HEK293 (cell line): Measurements from ENCODE around the gene SLC48A1.

Source experiments
- CTCF ChIA-PET: fragments of 350-600 bp; formaldehyde crosslinking; extraction: SDS; loops from one replicate; lab custom pipeline; 2021; ENCODE audit warnings: antibody characterized with exemption; lab: Yijun Ruan, JAX
- POLR2A ChIA-PET: fragments of 300-600 bp; formaldehyde crosslinking; extraction: SDS; loops from one replicate; lab custom pipeline; 2020; ENCODE audit warnings: antibody characterized with exemption, inconsistent platforms; lab: Yijun Ruan, JAX
- H3K27ac ChIP-seq: fragments of 200-500 bp; sonication (Bioruptor generic); 2 replicates; pipeline ENCODE4 v1.5.1; 2014; ENCODE audit warnings: low read depth, low read length, control low read depth, inconsistent platforms; ENCODE audit errors: extremely low read depth
- H3K36me3 ChIP-seq, 2 experiments: fragments of 200-500 bp in 1 of 2; sonication (Bioruptor generic) in 1 of 2; 1 replicate in 1 of 2; 2 replicates in 1 of 2; pipeline ENCODE4 v1.5.1; 2014 to 2017; ENCODE audit warnings: inconsistent platforms in 2 of 2, low read length in 2 of 2; ENCODE audit not compliant: control insufficient read depth in 2 of 2, insufficient read depth in 1 of 2
- H3K4me1 ChIP-seq: fragments of 200-500 bp; sonication (Bioruptor generic); 2 replicates; pipeline ENCODE4 v1.5.1; 2014; ENCODE audit warnings: mild to moderate bottlenecking, low read length, inconsistent platforms; ENCODE audit not compliant: control insufficient read depth, insufficient read depth
- H3K4me3 ChIP-seq: 2 replicates; pipeline ENCODE4 v1.5.1; 2011; ENCODE audit warnings: low read depth, mild to moderate bottlenecking, control low read depth, low read length, moderate library complexity
- H3K9me3 ChIP-seq: fragments of 200-500 bp; sonication (Bioruptor generic); 2 replicates; pipeline ENCODE4 v1.5.1; 2014; ENCODE audit warnings: low read depth, low read length, inconsistent platforms; ENCODE audit not compliant: control insufficient read depth, insufficient read depth
- HOXA7 ChIP-seq: sonication (generic); formaldehyde crosslinking; IDR thresholded peaks from 2 replicates; pipeline ENCODE4 v1.8.1; 2022; ENCODE audit warnings: missing genetic modification reagents, borderline replicate concordance
- KLF1 ChIP-seq: fragments of 450-650 bp; formaldehyde crosslinking; IDR thresholded peaks from 2 replicates; pipeline ENCODE4 v1.5.1; 2016; ENCODE audit warnings: missing biosample characterization, missing genetic modification characterization
- KLF8 ChIP-seq: fragments of 450-650 bp; formaldehyde crosslinking; IDR thresholded peaks from 2 replicates; pipeline ENCODE4 v1.5.1; 2016; ENCODE audit warnings: missing biosample characterization, missing genetic modification characterization
- MEIS1 ChIP-seq: sonication (generic); formaldehyde crosslinking; IDR thresholded peaks from 2 replicates; pipeline ENCODE4 v1.8.1; 2022; ENCODE audit warnings: missing genetic modification reagents, mild to moderate bottlenecking, borderline replicate concordance
- OVOL3 ChIP-seq: fragments of 450-650 bp; formaldehyde crosslinking; IDR thresholded peaks from 2 replicates; pipeline ENCODE4 v1.5.1; 2016; ENCODE audit warnings: missing biosample characterization, missing genetic modification characterization
- PRDM1 ChIP-seq: fragments of 450-650 bp; formaldehyde crosslinking; IDR thresholded peaks from 2 replicates; pipeline ENCODE4; 2016; ENCODE audit warnings: missing biosample characterization, missing genetic modification characterization
- PRDM2 ChIP-seq: fragments of 450-650 bp; formaldehyde crosslinking; IDR thresholded peaks from 2 replicates; pipeline ENCODE4 v1.5.1; 2016; ENCODE audit warnings: missing biosample characterization, missing genetic modification characterization, borderline replicate concordance
- SP3 ChIP-seq: fragments of 450-650 bp; formaldehyde crosslinking; IDR thresholded peaks from 2 replicates; pipeline ENCODE4 v1.5.1; 2016; ENCODE audit warnings: missing biosample characterization, missing genetic modification characterization
- ZBTB20 ChIP-seq: fragments of 450-650 bp; formaldehyde crosslinking; IDR thresholded peaks from 2 replicates; pipeline ENCODE4 v1.5.1; 2016; ENCODE audit warnings: missing biosample characterization, missing genetic modification characterization
- ZNF140 ChIP-seq: fragments of 450-650 bp; formaldehyde crosslinking; IDR thresholded peaks from 2 replicates; pipeline ENCODE4 v1.5.1; 2016; ENCODE audit warnings: missing biosample characterization, missing genetic modification characterization
- ZNF18 ChIP-seq: fragments of 450-650 bp; formaldehyde crosslinking; IDR thresholded peaks from 2 replicates; pipeline ENCODE4 v1.5.1; 2016; ENCODE audit warnings: missing biosample characterization, missing genetic modification characterization
- ZNF398 ChIP-seq: fragments of 450-650 bp; formaldehyde crosslinking; IDR thresholded peaks from 2 replicates; pipeline ENCODE4 v1.5.1; 2017; ENCODE audit warnings: missing biosample characterization, missing genetic modification characterization
- ZNF518A ChIP-seq: fragments of 450-650 bp; formaldehyde crosslinking; conservative IDR thresholded peaks from 2 replicates; pipeline ENCODE4 v1.5.1; 2016; ENCODE audit warnings: low read depth, missing biosample characterization, missing genetic modification characterization
- ZNF555 ChIP-seq: fragments of 450-650 bp; formaldehyde crosslinking; conservative IDR thresholded peaks from 2 replicates; pipeline ENCODE4 v1.5.1; 2017; ENCODE audit warnings: missing biosample characterization, mild to moderate bottlenecking, missing genetic modification characterization, inconsistent platforms
- ZNF561 ChIP-seq: fragments of 450-650 bp; IDR thresholded peaks from 2 replicates; pipeline ENCODE4 v1.5.1; 2018; ENCODE audit warnings: missing biosample characterization, missing genetic modification characterization, borderline replicate concordance
- ZNF571 ChIP-seq: fragments of 450-650 bp; formaldehyde crosslinking; IDR thresholded peaks from 2 replicates; pipeline ENCODE4 v1.5.0; 2017; ENCODE audit warnings: missing biosample characterization, missing genetic modification characterization
- ZNF596 ChIP-seq: fragments of 450-650 bp; IDR thresholded peaks from 2 replicates; pipeline ENCODE4 v1.5.0; 2018; ENCODE audit warnings: missing biosample characterization, mild to moderate bottlenecking, missing genetic modification characterization, moderate library complexity
- ZNF660 ChIP-seq: fragments of 450-650 bp; IDR thresholded peaks from 2 replicates; pipeline ENCODE4 v1.5.1; 2018; ENCODE audit warnings: missing biosample characterization, mild to moderate bottlenecking, missing genetic modification characterization
- ZNF76 ChIP-seq: fragments of 450-650 bp; formaldehyde crosslinking; IDR thresholded peaks from 2 replicates; pipeline ENCODE4; 2016; ENCODE audit warnings: low read depth, missing biosample characterization, missing genetic modification characterization, borderline replicate concordance

The SLC48A1 gene

GRCh38 chr12:47824635-47825034 is 51.6 kb downstream of the SLC48A1 start:
- Histone ChIP-seq H3K27ac (no peak overlapping the region), H3K36me3 (no peaks in the 10 kb centered on the region), H3K9me3 (no peaks in the 10 kb centered on the region), H3K4me3 (no peak overlapping the region), H3K4me1 (peaks cover 3% of the 10 kb centered on the region)
- TF ChIP-seq ZNF518A (tag by site-specific recombination) (no peak), ZNF561 (tag by site-specific recombination) (no peak)
- CTCF ChIA-PET: interaction anchor here (0.6 to 1.3 kb wide), 3 partner anchors 11 to 80 kb away, joined by 3 to 7 read pairs (median 6); no protein-coding TSS in a partner anchor
- POLR2A ChIA-PET: no interaction called here

GRCh38 chr12:47825173-47825639 is 52.2 kb downstream of the SLC48A1 start:
- peaks cover 3% of the 10 kb centered on the region for H3K4me1 ChIP-seq
- CTCF ChIA-PET: interaction anchor here (0.6 to 1.2 kb wide), 2 partner anchors 13 to 81 kb away, joined by 3 to 7 read pairs; no protein-coding TSS in a partner anchor
- H3K36me3 ChIP-seq: no peaks in the 10 kb centered on the region
- no peak overlapping the region for H3K4me3 ChIP-seq
- POLR2A ChIA-PET: no interaction called here
- no peak overlapping the region for H3K27ac ChIP-seq
- H3K9me3 ChIP-seq: no peaks in the 10 kb centered on the region
- TF ChIP-seq OVOL3 (no peak), PRDM2 (tag by site-specific recombination) (no peak), HOXA7 (CRISPR knock-in tag) (no peak), ZNF660 (tag by site-specific recombination) (no peak), ZNF398 (tag by site-specific recombination) (peak; percentile 81), ZNF18 (no peak), ZBTB20 (tag by site-specific recombination) (peak; percentile 26; the same call in 1 of the 2 replicates), ZNF571 (tag by site-specific recombination) (no peak), SP3 (tag by site-specific recombination) (0 out of 2 replicates have a peak, but pooled peaks have one; percentile 10), ZNF555 (no peak), MEIS1 (CRISPR knock-in tag) (no peak), KLF1 (tag by site-specific recombination) (0 out of 2 replicates have a peak, but pooled peaks have one; percentile 27), PRDM1 (tag by site-specific recombination) (no peak), ZNF76 (tag by site-specific recombination) (no peak), ZNF140 (no peak), KLF8 (no peak), ZNF596 (tag by site-specific recombination) (no peak)
